Hematopoietic multipotent progenitor cell treated with erythropoietin and hydrocortisone succinate and interleukin-3 and kit ligand, for 6 days (in vitro differentiated cells): Measurements from ENCODE around the gene ZCCHC24.
A peak's percentile ranks its signal among the peaks of the same experiment; 100 is the strongest.

Experiments
- DNase-seq: peaks from one replicate; pipeline ENCODE4 v3.0.0-alpha.2; 2015

Gene ZCCHC24

DNA sequence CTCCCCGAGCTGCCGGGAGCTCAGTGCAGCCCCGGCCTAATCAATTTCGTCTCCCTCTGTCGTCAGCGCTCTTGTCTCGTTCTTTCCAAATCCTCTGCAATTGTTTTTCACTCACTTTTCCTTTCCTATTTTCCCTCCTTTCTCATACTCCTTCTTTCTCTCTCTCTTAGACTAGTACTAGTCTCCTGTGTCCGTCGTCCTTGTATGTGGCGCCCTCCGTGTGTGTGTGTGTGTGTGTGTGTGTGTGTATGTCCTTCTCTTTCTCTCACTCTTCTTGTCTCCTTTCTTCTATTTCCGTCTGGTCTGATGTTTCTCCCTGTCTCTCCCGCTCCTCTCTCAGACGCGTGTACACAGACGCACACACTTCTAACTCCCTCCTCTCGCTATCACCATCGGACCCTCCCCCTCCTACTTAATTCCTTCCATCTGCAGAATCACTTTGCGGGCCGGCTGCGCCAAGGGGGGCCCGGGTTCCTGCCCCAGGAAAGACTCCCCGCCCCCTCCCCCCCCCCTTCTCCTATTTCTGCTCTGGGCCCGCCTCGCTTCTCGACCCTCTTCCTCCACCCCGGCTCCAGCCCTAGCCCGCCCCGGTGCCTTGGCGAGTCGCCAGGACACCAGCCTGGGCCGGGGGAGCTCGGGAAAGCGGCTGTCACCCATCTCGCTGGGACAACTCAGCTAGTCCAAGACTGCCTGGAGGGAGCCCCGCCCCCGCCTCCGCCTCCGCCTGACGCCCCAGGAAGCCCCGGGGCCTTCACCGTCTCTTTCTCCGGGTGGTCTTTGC, 743 bp upstream of the ZCCHC24 start:
- peak; percentile 32 for DNase-seq

DNA sequence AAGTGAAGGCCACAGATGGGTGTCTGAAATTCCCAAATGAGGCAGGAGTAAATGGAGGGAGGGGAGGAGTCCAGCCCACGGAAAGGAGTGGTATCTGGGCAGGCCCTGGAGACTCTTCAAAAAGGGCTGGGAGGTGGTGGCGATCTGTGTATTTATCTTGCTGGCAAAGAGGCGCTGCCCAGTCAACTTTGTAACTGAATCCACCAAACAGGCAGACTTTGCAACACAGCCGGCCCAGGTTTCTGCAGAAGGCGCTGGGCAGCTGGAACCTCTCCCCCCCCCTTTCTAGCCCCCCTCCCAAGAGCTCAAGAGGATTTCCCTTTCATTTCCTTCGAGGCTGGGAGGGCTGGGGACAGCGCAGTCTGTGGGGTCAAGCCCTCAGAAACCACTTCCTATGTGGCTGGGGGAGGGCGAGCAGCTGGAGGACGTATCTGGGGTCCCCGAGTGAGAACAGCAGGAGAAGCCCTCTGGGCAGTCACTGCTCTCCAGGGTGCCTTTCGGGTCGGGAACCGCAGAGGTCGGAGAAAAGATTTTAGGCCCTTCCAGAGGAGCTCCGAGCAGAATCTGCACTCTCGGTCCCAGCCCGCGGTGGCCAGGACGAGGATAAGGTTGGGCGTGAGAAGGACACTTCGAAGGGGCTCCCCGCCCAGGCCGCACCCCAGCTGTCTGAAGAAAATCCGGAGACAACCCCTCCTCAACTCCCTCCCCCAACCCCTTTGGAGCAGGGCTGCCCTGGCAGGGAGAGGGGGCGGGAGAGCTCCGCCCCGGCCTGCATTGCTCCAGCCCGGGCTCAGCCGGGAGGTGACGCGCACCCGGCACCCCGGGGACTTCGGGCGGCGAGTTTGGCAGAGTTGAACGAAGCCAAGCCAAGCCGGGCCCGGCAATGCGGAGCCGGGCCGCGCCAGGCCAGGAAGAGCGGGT, 965 bp downstream of the ZCCHC24 start:
- DNase-seq, result peak; percentile 62

DNA sequence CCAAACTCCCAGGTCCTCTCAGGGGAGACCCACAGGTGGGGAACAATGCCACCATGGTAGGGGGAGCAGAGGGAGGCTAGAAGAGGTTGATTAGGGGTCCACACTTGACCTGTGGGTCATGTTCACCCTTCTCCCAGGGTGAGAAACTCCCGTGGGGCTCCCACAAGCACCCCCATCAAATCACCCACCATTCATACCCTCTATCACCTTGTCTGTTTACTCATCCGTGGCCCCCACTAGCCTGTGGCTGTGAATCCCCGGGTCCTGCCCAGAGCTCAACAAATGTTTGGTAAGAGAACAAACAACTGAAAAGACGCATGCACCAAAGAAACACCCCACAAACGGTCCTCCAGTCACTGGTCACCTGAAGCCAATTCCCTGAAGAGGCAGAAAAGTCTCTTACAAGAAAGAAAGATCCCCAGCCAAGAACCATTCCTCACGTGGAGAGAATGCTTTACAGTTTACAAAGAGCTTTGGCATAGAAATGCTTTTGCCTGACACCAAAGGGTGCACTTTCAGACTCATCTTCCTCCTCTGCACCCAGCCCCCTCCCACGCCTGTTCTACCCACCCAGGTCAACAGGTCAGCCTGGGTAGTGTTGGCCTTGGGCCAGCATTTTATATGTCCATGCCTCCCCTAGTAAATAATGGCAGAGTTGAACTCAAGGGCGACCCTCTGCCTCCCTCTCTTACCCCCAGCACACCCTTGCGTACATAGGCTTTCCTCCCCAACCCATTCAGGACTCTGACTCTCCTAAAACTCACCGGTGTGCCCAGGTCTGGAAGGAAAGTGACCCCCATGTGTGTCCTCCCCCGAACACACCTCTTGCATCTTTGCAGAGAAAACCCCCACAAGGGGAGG, 1.9 kb downstream of the ZCCHC24 start:
- peak; percentile 21 for DNase-seq

DNA sequence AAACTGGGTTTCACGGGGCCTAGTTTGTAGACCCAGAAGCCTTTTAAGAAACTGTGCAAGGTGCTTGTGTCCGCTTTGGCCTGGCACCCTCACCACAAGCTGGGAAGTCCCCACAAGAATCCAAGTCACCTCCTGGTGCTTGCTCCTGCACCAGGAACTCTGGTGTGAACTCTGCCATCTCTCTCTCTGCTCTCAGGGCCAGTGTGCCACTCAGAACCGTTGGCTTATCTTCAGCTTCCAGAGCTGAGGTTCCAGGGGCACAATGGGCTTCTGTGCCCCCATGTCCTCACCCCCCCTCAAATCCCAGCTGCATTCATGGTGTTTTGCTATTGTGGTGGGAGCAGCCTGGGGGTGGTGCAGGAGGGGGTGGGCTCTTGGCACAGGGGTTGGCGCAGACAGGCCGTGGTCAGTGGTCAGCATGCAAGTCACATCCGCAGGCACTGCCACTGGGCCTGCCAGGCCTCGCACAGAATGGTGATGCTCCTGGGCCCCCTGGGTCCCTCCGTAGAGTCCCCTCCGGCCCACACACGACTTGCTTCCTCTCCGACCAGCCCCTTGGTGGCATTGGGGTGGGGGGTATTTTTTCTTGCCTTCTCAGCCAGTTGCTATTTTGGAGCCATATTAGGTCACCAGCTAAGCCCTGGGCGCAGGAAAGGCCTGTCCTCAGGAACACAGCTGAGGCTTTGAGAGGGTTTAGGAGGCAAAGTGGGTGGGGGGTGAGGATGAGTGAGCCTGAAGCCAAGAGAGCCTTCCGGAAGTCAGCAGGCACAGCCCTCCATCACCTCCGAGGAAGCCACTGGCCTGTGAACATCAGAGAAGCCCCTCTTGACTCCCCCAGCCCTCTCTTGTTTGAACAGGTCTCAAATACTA, 3.0 kb downstream of the ZCCHC24 start:
- DNase-seq, result peak; percentile 35

DNA sequence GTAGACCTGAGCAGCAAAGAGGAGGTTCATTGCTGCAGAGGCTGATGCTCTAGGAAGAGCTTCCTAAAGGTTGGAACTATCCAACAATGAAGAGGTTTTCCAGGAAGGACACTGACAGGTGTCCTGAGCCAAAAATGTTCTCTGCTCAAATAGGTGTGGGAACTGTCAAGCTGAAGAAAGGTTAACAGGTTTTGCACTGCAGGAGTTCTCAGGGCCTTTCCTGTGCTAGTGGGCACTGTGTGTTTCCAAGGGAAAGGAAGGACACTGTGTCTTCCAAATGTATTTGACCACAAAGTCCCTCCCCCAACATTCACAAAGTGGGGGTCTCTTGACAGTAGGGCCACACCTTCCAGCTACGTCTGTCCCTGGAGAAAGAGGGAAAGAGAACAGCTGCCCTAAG, 4.0 kb downstream of the ZCCHC24 start:
- no peak for DNase-seq

DNA sequence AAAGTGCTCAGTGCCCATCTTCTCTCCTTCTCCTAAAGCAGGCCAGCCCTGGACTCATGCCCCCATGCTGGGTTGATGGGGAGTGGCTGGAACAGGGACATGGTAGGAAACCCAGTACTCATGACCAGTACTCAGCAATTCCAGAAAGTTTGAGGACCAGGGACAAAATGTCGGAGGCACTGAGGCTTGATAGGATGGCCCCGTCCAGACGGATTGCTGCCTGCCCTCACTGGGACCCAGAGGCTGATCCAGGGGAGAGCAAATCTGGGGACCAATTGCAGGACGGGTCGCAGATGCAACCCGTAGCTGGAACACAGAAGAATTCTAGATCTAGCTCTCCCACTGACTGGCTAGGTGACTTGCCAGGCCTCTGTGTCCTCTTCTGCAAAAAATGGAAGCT, 5.1 kb downstream of the ZCCHC24 start:
- no peak for DNase-seq

DNA sequence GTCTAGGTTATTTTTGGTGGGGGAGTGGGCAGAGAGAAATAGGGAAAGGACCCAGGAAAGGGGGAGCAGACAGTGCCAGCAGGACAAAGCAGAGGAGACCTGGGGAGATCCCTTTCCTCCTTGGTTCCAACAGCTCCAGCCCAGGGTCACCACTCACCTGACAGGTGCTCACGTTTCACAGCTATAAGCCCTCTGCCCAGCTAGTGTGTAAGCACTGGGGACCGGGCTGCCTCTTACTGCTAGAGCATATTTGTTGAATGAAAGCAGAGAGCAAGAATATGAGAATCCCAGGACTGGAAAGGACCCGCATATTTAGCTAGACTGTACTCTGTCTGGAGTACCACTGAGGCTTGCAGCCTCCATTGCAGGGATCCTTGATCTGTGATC, 6.7 kb downstream of the ZCCHC24 start:
- no peak for DNase-seq

DNA sequence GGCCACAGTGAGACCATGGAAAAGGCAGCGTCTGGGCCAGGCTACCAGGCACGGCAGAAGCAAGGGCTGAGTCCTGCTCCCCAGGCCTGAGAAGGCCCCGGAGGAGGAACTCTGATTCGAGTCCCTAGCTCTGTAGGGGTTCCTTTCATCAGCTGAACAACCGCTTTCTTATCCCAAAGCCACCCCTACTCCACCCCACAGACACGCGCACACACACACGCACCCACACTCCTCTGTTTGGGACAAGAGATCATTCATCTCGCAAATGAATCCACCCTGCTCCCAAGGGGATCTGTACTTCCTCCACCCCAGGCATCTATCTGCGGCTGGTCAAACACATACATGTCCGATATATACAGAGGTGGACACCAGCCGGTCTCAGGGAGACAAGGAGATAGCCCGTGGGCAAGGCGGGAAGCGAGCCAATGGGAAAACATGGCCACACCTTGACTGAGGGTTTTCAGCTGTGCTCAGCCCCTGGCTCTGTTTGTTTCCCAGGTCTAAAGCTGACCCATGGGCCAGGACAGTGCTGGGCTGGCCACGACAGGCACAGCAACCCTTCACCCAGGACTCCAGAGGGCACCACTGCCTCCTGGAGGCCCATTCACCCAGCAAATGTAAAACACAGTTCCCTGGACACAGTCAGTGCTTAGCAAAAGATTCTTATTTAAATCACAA, 7.3 kb downstream of the ZCCHC24 start:
- no peak for DNase-seq

DNA sequence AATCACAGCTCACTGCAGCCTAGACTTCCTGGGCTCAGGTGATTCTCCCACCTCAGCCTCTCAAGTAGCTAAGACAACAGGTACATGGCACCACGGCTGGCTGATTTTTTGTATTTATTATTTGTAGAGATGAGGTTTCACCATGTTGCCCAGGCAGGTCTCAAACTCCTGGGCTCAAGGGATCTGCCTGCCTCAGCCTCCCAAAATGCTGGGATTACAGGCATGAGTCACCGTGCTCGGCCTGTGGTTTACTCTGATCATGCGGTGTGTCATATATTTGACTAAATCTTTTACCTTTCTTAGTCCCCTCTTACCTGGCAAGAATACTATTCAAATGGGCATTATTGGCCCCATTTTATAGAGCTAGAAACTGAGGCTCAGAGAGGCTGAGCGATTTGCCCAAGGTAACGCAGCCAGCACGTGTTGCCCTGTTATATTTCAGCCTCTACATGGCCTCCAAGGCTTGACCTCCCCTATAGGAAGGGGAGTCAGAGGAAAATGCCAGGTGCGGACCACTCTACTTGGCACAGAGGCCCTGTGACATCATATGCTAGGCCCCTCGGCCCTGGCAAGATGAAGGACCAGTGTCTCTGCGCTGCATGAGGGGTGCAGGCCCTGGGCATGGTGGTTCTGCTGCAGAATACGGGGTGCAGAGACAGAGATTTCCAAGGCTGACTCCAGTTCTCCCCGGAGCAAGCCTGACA, 8.2 kb downstream of the ZCCHC24 start:
- no peak for DNase-seq

DNA sequence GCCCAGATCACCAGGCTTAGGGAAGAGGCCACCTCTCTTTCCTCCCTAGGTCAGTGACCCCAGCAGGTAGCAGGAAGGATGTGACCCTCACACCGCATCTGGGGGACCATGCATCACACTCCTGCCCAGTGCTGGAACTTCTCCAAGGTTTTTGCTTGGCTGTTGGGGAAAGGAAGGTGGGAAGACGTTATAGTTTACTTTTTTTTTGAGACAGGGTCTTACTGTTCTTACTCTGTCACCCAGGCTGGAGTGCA, 8.6 kb downstream of the ZCCHC24 start:
- no peak for DNase-seq

DNA sequence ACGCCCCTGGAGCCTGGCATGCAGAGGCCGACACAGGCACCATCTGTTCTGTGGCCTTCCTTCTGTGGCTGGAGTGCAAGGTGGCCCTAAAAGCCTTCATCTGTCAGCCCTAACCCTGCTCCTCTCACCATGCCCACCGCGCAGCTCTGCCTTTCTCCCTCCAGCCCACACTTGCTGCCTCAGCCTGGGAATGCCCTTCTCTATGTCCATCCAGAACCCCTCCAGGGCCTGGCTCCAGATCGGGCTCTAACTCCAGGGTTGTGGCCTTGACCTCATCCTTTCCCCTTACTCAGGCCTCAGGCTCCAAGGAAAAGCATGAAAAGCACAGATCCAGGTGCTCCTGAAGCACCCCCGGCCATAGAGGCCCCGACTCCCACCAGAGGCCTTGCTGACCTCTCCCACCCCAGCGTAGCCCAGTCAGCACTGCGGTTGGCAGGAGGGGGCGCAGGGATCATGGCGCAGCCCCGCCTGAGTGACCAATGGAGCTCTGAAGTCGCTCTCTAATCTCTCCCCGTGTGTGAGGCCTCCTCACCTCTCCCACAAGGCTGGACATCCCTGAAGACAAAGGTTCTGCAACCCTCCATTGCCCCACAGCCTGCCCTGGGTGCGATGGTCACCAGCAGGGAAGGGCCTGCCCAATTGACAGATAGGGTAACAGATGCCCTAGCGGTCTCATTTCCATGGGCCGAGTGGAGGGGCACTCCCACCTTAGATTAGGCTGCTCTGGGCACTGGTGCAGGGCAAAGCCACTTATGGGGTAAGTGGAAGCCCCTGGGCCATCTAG, 9.2 kb downstream of the ZCCHC24 start:
- no peak for DNase-seq

DNA sequence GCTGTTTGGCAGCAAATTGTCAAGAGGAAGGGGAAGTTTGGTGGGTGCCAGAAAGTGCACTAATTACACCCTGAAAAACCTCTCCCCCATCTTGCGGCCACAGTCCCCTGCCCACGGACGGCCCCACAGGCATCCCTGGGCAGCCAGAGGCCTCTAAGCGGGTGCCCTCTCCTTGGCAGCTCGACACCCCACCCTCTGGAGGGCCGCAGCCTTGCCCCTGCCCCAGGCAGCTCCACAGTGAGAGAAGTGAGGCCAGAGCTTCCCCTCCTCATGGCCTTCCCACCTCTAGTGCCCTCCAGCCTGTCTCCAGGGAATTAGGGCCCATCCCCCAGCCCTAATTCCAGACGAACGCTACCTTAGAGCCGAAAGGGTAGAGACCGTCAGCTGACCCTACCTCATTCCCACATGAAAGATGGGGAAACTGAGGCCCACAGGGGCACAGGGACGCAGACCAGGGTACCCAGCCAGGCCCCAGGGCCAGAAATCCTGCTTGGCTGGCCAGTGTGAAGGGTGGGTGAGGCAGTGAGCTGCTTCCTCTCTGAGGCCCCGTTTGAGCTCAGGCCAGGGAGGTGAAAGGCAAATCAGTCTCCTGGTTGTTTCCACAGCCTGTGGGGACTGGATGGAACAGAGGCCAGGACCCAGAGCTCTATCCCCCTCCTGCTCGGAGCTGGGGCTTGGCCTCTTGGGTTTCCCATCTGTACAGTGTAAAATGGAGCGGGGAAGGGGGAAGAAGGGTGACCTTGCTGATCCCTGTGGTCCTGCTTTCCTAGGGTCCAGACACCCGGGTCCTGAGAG, 10.0 kb downstream of the ZCCHC24 start:
- DNase-seq, result no peak

DNA sequence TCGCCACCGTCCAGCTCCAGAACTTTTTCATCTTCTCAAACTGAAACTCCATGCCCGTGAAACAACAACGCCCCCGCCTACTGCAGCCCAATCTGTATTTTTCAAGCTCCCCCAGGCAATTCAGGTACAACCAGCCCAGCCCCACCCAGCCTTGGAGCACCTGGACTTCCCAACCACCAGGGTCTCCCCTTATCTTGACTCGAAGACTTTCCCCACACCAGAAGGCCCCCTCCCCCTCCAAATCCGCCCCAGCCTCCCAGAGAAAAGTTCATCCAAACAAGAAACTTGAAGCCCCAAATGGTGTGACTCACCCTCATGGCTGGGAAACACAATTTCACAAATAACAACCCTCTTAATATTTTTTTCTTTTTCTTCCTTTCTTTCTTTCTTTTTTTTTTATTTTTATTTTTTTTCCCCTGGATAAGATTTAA, 10.6 kb downstream of the ZCCHC24 start:
- no peak for DNase-seq

DNA sequence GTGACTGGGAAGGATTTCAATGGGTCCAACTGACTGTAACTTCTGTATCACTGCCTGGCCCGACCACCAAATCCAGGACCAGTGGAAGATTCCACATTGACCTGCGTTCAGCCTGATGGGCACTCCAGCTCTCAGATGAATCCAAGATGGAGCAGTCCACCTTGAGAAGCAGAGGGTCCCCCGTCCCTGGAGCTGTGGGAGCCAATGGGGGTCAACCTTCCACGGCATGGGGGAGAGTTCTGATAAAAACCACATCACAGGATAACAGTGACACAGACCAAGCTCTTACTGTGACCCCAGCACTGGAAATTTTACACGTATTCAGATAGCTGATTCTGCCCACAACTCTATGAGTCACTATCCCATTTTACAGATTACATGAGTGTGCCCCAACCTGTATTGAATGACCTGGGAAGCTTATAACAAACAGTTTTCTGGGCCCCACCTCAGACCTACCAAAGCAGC, 11.2 kb downstream of the ZCCHC24 start:
- DNase-seq, result no peak

DNA sequence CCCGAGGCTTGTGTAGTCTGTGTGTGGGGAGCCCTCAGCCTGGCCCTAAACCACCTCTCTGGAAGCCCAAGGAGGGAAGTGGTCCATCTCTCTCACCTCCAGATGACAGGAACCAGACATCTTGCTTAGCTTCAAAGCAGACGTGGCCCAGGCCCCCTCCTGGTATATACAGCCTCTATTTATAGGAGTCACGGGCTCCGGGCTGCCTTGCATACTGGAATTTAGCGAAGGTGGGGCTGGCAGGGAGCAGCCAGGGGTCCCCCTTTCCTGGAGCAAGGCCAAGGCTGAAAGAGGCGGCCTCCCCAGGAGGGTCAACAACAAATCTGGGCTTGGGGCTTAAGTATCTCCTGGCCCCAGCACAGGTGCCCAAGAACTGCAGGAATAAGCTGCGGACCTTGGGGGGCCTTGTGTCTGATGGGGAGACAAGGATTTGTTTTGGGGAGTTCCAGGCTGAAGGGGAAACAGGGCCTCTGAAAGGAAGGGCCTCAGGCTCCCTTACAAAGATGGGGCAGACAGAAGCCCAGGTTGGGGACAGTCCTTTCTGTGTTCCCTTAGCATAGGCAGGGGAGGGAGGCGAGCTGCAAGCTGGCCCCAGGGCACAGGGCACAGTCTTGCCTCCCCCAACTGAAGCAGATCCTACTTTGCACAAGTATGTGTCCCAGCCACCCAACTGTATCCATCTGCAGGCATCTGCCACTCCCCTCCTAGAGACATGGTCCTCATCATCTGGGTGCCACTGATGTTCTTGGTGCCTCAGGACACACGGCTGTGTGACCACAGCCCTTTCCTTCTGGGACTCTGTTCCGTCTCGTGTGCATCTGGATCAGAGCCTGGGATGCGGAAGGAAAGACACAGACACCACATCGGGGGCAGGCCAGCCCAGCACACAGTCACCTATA, 11.9 kb downstream of the ZCCHC24 start:
- no peak for DNase-seq

DNA sequence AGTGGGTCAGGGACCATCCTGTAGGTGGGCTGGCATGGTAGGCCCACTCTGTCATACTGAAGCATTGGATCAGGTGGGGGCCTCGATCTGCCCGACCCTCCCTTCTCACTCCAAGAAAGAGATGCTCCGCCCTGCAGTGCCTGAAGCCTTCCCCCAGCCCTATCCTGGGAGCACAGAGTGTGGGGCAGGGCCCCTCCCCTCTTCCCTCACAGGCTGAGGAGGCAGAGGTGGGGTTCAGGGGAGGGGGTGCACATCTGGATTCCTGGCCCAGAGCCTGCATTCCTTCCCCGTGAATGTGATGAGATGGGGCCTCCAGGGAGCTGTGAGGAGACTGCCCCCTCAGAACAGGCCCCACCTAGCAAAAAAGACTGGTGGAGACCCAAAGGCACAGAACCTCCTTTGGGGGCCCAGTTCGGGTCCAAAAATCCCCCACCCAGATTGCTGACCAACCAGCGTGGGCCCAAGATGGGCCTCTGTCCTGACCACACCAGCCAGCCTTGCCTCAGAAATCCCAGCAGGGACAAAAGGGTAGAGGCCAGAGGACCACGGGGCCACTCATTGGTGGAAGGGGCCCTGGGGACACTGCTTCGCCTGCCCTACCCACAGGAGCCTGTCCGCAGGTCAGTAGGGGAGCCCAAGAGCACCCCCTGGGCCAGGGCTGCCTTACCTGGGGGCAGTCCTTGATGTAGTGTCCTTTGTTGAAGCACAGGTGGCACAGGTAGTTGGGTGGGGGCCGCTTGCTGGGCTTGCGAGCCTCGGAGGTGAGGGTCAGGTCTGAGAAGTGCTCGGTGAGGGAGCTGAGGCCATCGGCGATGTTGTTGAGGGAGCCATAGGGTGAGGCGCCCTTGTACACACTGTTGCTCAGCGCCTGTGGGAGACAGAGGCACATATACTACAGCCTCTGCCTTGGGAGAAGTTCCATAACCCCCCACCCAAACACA, 13.3 kb downstream of the ZCCHC24 start:
- DNase-seq, result no peak

DNA sequence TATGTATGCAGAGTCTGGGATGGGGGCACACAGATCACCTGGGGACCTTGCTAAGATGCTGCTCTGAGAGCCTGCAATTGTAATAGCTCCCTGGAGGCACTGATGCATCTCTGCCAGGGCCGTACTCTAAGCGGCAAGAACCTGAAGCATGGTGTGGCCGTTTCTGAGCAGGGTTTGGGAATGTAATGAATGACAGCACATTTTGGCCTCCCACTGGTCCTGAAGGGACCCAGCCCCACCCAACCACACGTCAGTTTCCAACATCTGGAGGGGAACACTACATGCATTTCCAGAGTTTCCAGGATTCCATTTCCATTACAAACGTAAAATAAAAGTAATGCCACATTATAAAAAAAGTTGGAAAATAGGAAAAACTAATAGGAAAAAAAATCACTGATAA, 14.0 kb downstream of the ZCCHC24 start:
- DNase-seq, result no peak
